Neural progenitor cell (in vitro differentiated cells): ENCODE data around the gene CTLA4. TPM values are rescaled to one million over a fixed set of nuclear protein-coding genes. Genes with fewer than 3 reads are reported as not detected.

ENCODE experiments used
- DNase-seq: peaks from one replicate; pipeline ENCODE4 v3.0.0-alpha.2; 2016; ENCODE audit warnings: low spot score
- H2AFZ ChIP-seq: fragments of 200-600 bp; sonication (generic); replicated peaks from 2 replicates; pipeline ENCODE4 v1.6.1; 2016; ENCODE audit warnings: antibody characterized with exemption
- H3F3A ChIP-seq: fragments of 200-600 bp; sonication (generic); 2 replicates; pipeline ENCODE4 v1.6.1; 2016; ENCODE audit warnings: antibody characterized with exemption, low read depth
- H3K27ac ChIP-seq: fragments of 200-600 bp; sonication (generic); 2 replicates; pipeline ENCODE4 v1.5.1; 2016; ENCODE audit warnings: mild to moderate bottlenecking
- H3K27me3 ChIP-seq: fragments of 200-600 bp; sonication (generic); 2 replicates; pipeline ENCODE4 v1.6.1; 2016; ENCODE audit warnings: mild to moderate bottlenecking, moderate library complexity
- H3K36me3 ChIP-seq: fragments of 200-600 bp; sonication (generic); 2 replicates; pipeline ENCODE4 v1.5.1; 2016
- H3K4me1 ChIP-seq: fragments of 200-600 bp; sonication (generic); 2 replicates; pipeline ENCODE4 v1.6.1; 2016; ENCODE audit warnings: mixed run types
- H3K4me2 ChIP-seq: fragments of 200-600 bp; sonication (generic); 2 replicates; pipeline ENCODE4 v1.6.1; 2016
- H3K4me3 ChIP-seq: fragments of 200-600 bp; sonication (generic); 2 replicates; pipeline ENCODE4 v1.5.1; 2016
- H3K79me2 ChIP-seq: fragments of 200-600 bp; sonication (generic); 2 replicates; pipeline ENCODE4 v1.6.1; 2016; ENCODE audit warnings: low read depth
- H3K9ac ChIP-seq: fragments of 200-600 bp; sonication (generic); 2 replicates; pipeline ENCODE4 v1.6.1; 2016
- H3K9me3 ChIP-seq: fragments of 200-600 bp; sonication (generic); 2 replicates; pipeline ENCODE4 v1.5.1; 2016; ENCODE audit warnings: low read depth
- H4K20me1 ChIP-seq: fragments of 200-600 bp; sonication (generic); 2 replicates; pipeline ENCODE4 v1.6.1; 2016; ENCODE audit warnings: low read depth
- H3K27ac Mint-ChIP-seq: 3 replicates; pipeline ENCODE4 v1.8.0; 2021; ENCODE audit warnings: mixed read lengths
- H3K27me3 Mint-ChIP-seq: 2 replicates; pipeline ENCODE4 v1.8.0; 2022; ENCODE audit warnings: low read depth, mild to moderate bottlenecking, inconsistent platforms, moderate library complexity, mixed read lengths; ENCODE audit not compliant: insufficient read depth
- H3K36me3 Mint-ChIP-seq: 3 replicates; pipeline ENCODE4 v1.8.0; 2021; ENCODE audit warnings: mixed read lengths
- H3K4me1 Mint-ChIP-seq: 3 replicates; pipeline ENCODE4 v1.8.0; 2021; ENCODE audit warnings: mixed read lengths
- H3K4me3 Mint-ChIP-seq: 3 replicates; pipeline ENCODE4 v1.8.0; 2021; ENCODE audit warnings: mild to moderate bottlenecking, moderate library complexity, mixed read lengths
- H3K9me3 Mint-ChIP-seq: 3 replicates; pipeline ENCODE4 v1.8.0; 2020; ENCODE audit warnings: mixed read lengths
- CTCF ChIP-seq: fragments of 200-600 bp; sonication (generic); IDR thresholded peaks from 2 replicates; pipeline ENCODE4 v1.5.1; 2017; ENCODE audit warnings: antibody characterized with exemption, mild to moderate bottlenecking
- EZH2 ChIP-seq: fragments of 200-600 bp; sonication (generic); IDR thresholded peaks from 2 replicates; pipeline ENCODE4 v1.6.1; 2017; ENCODE audit warnings: antibody characterized with exemption, mild to moderate bottlenecking, moderate library complexity
- EZH2phosphoT487 ChIP-seq: fragments of 200-600 bp; sonication (generic); IDR thresholded peaks from 2 replicates; pipeline ENCODE4 v1.6.1; 2017; ENCODE audit warnings: antibody characterized with exemption
- total RNA-seq: library from RNA; depleted of rRNA; stranded (reverse); fragments of >200 nt; gene quantifications from 2 replicates; pipeline ENCODE4 v1.2.3, GENCODE V29; 2015; ENCODE audit warnings: low replicate concordance

Gene CTLA4
- total RNA-seq, 1 donor from 2014 or later = not detected

- Histone ChIP-seq H3F3A (no peaks in the 10 kb centered on the region), H3K9ac (no peak overlapping the region), H3K9me3 (no peaks in the 10 kb centered on the region), H3K79me2 (no peaks in the 10 kb centered on the region), H3K27ac (no peak overlapping the region), H3K4me3 (no peak overlapping the region), H3K36me3 (no peaks in the 10 kb centered on the region), H2AFZ (no peak overlapping the region), H3K4me2 (no peak overlapping the region), H3K27me3 (no peaks in the 10 kb centered on the region), H3K4me1 (no peaks in the 10 kb centered on the region), H4K20me1 (no peaks in the 10 kb centered on the region)
- Mint-ChIP-seq H3K9me3 (no peaks in the 10 kb centered on the region), H3K27me3 (peaks cover 2% of the 10 kb centered on the region), H3K4me1 (peaks cover 8% of the 10 kb centered on the region), H3K27ac (no peak overlapping the region), H3K36me3 (no peaks in the 10 kb centered on the region), H3K4me3 (no peak overlapping the region)
- TF ChIP-seq EZH2 (no peak), EZH2phosphoT487 (no peak), CTCF (no peak)
- no peak for DNase-seq
Measured at GRCh38 chr2:203841654-203842053, 25.9 kb upstream of the CTLA4 start.

GRCh38 chr2:203842373-203842772, 25.2 kb upstream of the CTLA4 start:
- no peak overlapping the region for H3K4me3 ChIP-seq
- peaks cover 2% of the 10 kb centered on the region for H3K27me3 Mint-ChIP-seq
- no peak overlapping the region for H3K27ac Mint-ChIP-seq
- H3F3A ChIP-seq = no peaks in the 10 kb centered on the region
- H3K79me2 ChIP-seq = no peaks in the 10 kb centered on the region
- H3K4me1 Mint-ChIP-seq = peaks cover 8% of the 10 kb centered on the region
- H3K4me2 ChIP-seq = no peak overlapping the region
- H3K9ac ChIP-seq = no peak overlapping the region
- no peak overlapping the region for H2AFZ ChIP-seq
- no peaks in the 10 kb centered on the region for H3K36me3 Mint-ChIP-seq
- H3K36me3 ChIP-seq = no peaks in the 10 kb centered on the region
- H3K27ac ChIP-seq = no peak overlapping the region
- H3K4me3 Mint-ChIP-seq = no peak overlapping the region
- no peaks in the 10 kb centered on the region for H3K4me1 ChIP-seq
- no peak for DNase-seq
- no peaks in the 10 kb centered on the region for H3K9me3 ChIP-seq
- no peaks in the 10 kb centered on the region for H3K27me3 ChIP-seq
- no peaks in the 10 kb centered on the region for H3K9me3 Mint-ChIP-seq
- TF ChIP-seq EZH2phosphoT487 (no peak), CTCF (no peak), EZH2 (no peak)
- no peaks in the 10 kb centered on the region for H4K20me1 ChIP-seq

GRCh38 chr2:203846490-203847105, 21.0 kb upstream of the CTLA4 start:
- TF ChIP-seq EZH2 = no peak
- no peak for TF ChIP-seq CTCF

More at GRCh38 chr2:203846490-203847105, 21.0 kb upstream of the CTLA4 start:
- Histone ChIP-seq H3K36me3 (no peaks in the 10 kb centered on the region), H3K4me2 (no peak overlapping the region), H3K27me3 (no peaks in the 10 kb centered on the region), H4K20me1 (no peaks in the 10 kb centered on the region), H3F3A (no peaks in the 10 kb centered on the region), H3K4me1 (no peaks in the 10 kb centered on the region), H3K9ac (no peak overlapping the region), H3K27ac (no peak overlapping the region), H3K4me3 (no peak overlapping the region), H3K79me2 (no peaks in the 10 kb centered on the region), H2AFZ (no peak overlapping the region), H3K9me3 (no peaks in the 10 kb centered on the region)
- Mint-ChIP-seq H3K4me1 (no peaks in the 10 kb centered on the region), H3K36me3 (no peaks in the 10 kb centered on the region), H3K4me3 (no peak overlapping the region), H3K27ac (no peak overlapping the region), H3K9me3 (no peaks in the 10 kb centered on the region), H3K27me3 (peaks cover 8% of the 10 kb centered on the region)
- DNase-seq = no peak
